ENCODE measurements around the gene TRIM68.

The TRIM68 gene

GRCh38 chr11:4607781-4608666 lies at the start of gene TRIM68:
Gene TRIM68, minus strand, starts transcription at chr11:4608231. Its CDS starts 2,727 bp downstream, at chr11:4605504.
- no peak for TF ChIP-seq CTCF (IDR thresholded peaks at IDR 0.05)

- no peak for TF ChIP-seq CTCF (IDR thresholded peaks at IDR 0.05)
Measured at GRCh38 chr11:4654635-4655369, 46.8 kb upstream of the TRIM68 start.

- no peak for TF ChIP-seq CTCF (IDR thresholded peaks at IDR 0.05)
Measured at GRCh38 chr11:4647766-4648165, 39.7 kb upstream of the TRIM68 start.

GRCh38 chr11:4645974-4646373 lies 37.9 kb upstream of the TRIM68 start:
- TF ChIP-seq CTCF (IDR thresholded peaks at IDR 0.05) = no peak

GRCh38 chr11:4644233-4644632 lies 36.2 kb upstream of the TRIM68 start:
- TF ChIP-seq CTCF (IDR thresholded peaks at IDR 0.05) = no peak

- TF ChIP-seq CTCF (IDR thresholded peaks at IDR 0.05) = no peak
Measured at GRCh38 chr11:4643682-4644081, 35.7 kb upstream of the TRIM68 start, which contains the start of gene OR51E1. Gene OR51E1, plus strand, starts transcription at chr11:4643982. Its CDS starts 8,545 bp downstream, at chr11:4652527.

GRCh38 chr11:4643076-4643475 lies 35.0 kb upstream of the TRIM68 start:
- TF ChIP-seq CTCF (IDR thresholded peaks at IDR 0.05) = no peak

Measured in LNCAP (cell line).